HG02798 (cell line): ENCODE results near the gene AKT3.

Experiments
- ATAC-seq: cut with Tn5 transposase; IDR thresholded peaks from one replicate; pipeline ENCODE4 v1.9.1; 2021; ENCODE audit warnings: mild to moderate bottlenecking; ENCODE audit not compliant: unreplicated experiment, poor library complexity

Gene AKT3

DNA sequence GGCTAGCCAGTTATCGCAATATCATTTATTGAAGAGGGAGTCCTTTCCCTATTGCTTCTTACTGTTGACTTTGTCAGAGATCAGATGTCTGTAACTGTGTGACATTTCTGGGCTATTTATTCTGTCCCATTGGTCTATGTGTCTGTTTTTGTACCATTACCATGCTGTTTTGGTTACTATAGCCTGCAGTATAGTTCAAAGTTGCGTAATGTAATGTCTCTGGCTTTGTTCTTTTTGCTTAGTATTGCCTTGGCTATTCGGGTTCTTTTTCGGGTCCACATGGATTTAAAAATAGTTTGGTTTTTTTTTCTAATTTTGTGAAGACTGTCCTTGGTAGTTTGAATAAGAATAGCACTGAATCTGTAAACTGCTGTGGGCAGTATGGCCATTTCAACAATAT is 320.5 kb downstream of the AKT3 start:
- ATAC-seq: no peak

DNA sequence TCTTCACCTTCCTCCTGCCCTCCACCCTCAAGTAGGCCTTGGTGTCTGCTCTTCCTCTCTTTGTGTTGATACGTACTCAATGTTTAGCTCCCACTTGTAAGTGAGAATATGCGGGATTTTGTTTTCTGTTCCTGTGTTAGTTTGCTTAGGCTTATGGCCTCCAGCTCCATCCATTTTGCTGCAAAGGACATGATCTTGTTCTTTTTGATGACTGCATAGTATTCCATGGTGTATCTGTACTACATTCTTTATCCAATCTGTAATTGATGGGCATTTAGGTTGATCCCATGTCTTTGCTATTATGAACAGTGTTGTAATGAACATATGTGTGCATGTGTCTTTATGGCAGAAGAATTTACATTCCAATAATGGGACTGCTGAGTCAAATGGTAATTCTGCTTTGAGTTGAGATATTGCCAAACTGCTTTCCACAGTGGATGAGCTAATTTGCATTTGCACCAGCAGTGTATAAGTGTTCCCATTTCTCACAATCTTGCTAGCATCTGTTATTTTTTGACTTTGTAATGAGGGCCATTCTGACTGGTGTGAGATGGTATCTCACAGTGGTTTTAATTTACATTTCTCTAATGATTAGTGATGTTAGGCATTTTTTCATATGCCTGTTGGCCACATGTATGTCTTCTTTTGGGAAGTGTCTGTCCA is 321.5 kb downstream of the AKT3 start:
- no peak for ATAC-seq

DNA sequence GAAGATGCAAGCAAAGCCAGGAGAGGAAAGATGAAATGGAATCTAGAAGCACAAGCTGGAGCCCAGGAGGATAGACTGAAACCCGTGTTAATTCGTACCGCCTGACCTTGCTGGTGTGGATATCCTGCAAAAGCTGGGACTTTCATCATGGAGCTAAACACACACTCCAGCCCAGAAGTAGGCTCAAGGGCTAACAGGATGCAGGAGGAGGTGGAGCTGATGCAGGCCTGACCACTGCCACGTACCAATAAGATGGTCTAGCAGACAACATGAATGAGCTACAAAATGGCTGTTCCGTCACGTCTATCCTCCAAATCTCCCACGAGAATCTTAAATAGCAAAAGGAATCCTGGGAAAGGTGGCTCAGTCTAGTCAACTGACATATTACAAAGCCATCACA is 323.9 kb downstream of the AKT3 start:
- no peak for ATAC-seq

DNA sequence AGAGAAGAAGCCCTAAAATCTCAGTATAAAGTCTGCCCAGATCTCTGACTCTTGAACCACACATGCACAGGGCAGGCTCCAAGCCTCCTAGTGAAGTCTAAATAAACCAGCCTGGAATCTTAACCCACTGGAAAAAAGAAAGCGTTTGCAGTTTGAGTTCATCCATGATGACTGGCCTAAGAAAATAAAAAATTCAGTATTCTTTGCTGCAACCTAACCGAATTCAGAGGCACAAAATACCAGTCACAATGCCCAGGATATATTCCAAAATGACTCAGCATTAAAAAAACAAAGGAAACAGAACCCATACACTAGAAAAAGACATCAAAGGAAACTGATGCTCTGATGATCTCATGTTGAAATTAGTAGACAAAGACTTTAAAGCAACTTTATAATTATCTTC is 325.0 kb downstream of the AKT3 start:
- ATAC-seq: no peak

DNA sequence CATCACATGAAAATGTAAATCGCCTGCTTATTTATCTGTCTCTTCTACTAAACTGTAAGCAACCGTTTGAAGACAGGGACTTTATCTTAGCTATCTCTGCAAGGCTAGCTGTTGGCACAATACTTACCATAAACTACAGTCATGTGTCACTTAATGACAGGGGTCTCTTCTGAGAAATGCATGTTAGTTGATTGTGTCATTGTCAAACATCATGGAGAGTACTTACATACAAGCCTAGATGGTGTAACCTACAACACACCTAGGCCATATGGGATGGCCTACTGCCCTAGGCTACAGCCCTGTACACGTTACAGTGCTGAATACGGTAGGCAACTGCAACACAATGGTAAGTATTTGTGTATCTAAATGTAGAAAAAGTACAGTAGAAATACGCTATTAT is 326.3 kb downstream of the AKT3 start:
- no peak for ATAC-seq

DNA sequence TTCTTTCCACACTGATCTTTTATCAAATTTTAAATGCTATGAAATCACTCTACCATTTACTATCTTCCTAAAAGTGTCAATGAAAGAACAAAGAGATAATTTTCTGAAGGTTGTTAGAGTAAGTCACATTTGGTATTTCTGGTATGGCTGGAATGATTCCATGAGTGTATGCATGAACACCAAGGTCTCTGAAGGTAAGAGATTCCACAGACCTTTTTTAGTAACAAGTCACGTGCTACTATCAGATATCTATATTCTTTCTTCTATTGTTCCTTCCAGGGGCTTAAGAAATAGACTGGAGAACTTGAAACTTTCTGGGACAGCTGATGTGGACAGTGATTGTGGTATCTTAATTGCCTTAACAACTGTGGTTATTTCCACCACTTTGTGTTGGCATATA is 329.2 kb downstream of the AKT3 start:
- ATAC-seq: no peak

DNA sequence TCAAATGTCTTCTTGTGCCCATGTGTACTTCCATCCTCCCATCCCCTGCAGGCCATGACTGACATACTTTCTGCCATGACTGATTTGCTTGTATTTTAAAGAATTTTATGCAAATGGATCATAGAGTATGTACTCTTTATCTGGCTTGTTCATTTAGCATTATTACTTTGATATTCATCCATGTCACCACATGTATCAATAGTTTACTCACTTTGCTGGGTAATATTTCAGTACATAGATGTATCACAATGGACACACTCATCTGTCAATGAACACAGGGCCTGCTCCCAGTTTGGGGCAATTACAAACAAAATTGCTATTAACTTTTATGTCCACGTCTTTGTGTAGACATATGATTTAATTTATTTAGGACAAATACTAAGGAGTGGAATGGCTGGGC is 335.1 kb downstream of the AKT3 start:
- no peak for ATAC-seq

DNA sequence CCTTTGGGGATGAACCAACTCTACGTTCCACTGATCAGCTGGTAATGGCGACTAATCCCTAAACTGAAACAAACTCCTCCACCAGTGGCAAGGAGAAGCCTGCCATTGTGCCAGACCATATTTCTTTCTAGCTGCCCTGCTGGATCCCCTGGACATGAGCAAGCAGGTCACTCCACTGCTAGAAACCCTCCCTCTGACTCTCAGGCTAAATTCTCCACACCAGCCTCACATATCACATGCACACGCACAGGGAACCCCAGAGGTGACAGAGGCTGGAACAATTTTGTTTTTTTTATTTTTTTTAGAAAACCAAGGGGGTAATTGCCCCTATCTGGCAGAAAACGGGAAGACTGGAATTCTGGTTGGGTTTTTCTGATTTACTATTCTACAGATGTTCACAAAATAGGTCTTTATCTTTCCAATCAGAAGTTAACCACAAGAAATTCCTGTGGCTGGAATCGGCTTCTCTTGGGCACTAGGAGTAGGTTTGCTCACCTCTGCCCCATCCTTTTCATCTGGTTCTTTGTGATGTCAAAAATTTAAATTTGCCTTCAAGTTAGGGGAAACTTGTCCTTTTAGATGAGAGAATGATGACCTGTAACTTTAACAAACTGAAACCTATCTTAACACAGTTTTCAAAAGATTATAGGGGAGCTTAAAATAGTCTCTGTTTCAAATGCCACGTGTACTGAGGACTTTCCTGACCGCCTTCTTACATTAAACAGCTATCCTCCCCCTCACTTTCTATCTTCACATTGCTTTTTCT is 336.1 kb downstream of the AKT3 start:
- peak; percentile 72 for ATAC-seq

DNA sequence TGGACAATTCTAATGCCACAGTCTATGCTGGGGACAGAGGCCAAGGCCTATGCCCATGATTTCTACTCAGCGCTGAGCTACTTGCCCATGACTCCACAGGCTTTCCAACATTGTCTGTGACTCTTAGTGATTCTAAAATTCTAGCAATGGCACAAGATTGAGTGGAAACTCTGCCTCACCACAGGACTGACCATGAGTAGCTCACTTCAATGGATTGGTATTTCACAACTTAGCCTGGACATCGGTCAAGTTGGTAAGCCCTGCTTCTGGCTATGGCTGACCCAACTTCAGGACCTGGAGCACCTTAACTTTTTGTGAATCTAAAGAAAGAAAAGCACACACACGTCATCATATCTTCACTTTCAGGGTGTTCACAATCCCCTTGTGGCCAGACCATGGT is 339.1 kb downstream of the AKT3 start:
- no peak for ATAC-seq

DNA sequence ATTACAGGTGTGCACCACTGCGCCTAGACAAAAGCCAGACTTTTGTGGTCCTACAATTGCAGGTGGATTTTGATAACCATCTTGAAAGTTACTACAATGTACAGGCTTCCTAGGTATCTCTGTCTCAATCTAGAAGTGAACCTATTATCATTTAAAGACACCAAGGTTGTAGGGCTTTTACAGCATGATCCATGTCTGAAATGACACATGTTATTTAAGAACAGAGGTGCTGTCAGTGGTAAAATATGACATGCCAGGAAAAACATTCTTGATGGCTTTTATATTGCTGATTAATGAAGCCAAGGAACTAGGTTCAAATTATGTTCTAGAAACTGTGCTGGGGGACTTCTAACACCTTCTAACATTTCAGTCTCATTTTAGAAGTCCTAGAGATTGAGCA is 341.1 kb downstream of the AKT3 start:
- no peak for ATAC-seq

DNA sequence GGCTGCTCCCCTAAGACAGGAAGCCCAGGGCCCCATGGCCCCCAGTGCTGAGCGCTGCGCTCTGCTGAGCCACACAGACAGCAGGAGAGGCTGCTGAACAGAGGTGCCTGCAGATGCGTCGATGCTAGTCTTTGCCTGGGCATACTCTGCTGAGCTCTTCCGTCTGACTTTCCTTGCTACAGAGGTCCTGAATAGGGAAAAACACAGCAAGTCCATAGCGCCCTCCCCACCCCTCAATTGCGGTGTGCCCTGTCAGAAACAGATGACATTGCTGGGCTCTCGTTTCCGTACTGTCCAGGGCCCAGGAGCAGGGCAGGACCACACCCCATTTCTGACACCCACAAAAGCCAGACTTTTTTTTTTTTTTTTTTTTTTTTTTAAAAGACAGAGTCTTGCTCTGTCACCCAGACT is 341.7 kb downstream of the AKT3 start:
- ATAC-seq: peak; percentile 63

DNA sequence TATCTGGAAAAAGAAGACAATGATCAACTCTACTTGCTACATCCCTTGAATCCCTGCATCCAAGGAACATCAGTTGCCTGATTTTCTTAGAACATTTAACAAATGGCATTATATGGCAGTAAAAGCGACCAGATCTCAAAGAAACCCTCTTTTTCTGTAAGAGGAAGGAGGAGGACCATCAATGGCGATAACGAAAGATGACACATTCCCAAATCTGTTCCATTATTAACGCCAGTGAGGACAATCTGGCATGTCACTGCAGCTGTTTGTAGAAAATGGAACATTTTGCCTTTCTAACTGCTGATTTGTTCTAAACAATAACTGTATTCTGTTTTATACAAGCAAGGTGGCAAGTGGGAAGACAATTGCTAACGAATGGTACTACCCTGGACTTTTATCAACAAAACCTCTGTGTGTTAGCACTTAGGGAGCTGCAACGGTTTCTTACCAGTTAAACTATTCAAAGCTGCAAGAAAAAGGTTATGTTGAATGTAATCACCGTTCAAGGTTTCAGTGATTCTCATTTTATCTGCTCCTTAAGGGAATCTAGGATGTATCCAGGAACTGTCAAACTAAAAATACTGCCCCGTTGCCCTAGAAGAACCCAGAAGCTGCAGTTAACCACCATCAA is 342.3 kb downstream of the AKT3 start:
- peak; percentile 8 for ATAC-seq

DNA sequence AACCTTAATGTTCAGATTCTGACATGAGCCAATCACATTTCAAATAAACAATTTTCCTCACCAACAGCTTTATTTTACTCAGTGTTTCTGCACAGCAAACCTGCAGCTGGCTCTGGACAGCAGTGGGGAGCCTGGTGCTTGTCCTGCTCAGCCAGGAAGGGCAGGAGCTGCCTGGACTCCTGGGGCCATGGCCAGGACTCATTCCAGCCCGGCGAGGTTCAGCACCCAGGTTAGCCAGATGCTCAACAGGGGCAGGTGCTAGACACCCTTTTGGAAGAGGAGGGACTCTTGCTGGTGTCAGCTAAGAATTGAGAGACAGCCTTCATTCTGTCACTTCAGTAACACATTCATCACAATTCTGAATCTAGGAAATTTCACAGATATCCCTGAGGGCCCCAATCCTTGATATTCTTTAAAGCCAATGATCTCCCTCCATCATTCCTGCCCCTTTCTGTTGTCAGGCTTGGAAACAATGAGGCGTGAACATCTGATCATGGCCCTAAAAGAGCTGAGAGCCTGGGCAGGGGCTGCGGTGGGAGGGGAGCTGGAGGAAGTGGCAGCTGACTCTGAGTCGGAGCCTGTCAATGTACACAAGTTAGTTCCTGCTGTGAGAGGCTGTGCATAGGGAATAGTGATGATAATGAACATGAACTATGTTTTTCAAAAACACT is 342.9 kb downstream of the AKT3 start:
- no peak for ATAC-seq

DNA sequence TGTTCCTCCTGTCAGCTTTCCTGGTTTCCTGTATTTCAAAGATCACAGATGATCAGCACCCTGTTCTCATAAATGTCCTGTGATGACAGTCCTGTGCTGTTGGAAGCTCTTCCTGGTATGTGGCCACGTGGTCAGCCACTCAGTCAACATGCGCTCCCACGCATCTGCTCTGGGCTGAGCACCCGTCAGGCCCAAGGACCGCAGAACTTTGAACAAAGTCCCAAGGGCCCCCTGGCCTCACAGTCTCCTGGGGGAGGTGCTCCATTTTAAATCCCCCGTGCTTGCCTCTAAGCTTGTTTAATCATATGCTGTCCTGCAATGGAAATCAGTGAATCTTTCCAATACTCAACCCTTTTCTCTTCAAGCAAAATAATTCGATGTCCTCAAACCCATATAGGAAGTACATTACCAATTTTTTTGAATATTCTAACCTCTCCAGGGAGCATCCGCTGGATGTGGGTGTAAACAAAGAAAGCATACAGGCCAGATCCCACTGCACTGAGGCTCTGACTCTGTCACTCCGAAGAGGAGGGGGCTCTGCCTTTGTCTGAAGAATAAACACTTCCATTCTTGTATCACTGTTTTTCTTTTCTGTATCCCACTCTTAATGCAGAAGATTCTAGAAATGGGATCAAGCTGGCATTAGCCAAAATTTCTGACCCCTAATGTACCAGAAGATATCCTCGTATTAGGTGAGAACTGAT is 343.9 kb downstream of the AKT3 start:
- peak; percentile 82 for ATAC-seq

DNA sequence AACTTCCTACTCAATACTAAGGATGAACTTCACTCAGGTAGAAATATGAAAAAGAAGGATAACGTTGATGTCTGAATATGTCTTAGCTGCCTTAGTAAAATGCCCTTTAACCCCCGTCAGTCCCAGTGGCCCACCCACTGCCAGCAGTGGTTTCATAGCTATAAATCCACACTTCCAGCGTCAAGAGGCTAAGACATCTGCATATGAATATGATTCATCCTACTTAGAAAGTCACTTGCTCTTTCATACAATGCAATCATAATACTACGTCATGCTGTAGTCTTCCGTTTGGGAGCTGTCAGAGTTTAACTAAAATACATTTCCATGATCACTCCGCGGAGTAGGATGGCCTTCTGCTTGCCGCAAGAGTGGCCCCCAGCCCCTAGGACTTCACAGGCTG is 346.9 kb downstream of the AKT3 start:
- no peak for ATAC-seq

DNA sequence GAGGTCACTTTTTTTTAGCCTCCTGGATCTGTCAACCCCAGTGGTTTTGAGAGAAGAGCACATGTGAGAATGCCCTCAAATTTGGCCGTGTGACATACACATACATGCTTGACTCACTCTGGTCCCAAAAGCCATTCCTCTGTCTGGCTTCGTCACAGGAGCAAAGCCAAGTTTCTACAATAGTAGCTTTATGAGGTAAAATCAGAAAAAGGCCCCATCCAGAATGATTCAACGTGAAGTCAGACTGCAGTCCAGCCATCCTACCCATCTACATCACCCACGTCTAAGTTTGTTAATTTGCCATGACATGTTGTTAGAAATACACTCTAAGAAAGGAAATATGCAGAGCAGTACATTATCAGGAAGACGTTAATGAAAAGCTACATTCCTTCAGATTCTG is 349.0 kb downstream of the AKT3 start:
- no peak for ATAC-seq

DNA sequence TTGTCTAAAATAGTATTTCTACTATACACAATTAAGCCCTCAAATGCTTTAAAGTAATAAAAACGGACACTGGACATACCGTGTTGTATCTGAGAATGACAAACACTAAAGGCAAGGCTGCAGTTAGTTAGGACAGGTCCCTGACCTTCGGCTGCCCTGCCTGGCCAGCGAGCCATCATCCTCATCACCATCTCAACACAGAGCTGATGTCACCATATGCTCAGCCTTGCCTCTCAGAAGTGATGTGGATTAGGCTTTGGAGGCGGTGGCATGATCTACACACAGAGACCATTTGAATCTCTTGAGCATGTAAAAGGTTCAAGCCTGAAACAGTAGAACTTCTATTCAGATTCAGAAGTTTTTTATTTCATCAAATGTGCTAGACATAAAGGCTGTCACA is 349.5 kb downstream of the AKT3 start:
- ATAC-seq: no peak

DNA sequence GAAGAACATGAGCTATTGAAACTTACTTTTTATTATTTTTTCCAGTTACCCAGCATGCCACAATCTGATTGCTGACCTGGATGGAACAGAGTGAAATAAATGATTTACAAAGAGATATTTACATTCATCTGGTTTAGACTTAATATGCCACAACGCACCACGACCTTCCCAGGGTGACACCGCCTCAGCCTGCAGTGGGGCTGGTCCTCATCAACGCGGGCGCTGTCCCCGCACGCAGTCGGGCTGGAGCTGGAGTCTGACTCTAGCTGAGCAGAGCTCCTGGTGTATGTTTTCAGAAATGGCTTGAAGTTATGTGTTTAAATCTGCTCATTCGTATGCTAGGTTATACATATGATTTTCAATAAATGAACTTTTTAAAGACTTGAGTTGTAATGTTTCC is 350.3 kb downstream of the AKT3 start:
- no peak for ATAC-seq

DNA sequence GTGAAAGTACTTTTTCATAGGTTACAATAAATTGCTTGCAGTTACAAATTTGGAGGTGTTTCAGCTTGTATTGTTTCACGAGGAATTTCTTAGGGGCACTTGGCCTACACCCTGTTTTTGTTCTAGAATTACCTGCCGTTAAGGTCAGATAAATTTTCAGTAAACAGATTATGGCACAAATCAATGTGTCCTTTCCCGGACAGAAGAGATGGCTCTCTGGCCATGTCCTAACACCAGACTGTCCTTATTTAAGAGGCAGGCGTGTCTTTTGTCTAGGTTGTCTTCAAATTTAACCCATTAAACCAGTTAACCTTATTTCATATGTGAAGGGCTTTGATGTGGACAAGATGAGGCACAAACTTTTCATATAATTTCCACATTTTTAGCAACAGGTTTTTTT is 350.8 kb downstream of the AKT3 start:
- no peak for ATAC-seq

DNA sequence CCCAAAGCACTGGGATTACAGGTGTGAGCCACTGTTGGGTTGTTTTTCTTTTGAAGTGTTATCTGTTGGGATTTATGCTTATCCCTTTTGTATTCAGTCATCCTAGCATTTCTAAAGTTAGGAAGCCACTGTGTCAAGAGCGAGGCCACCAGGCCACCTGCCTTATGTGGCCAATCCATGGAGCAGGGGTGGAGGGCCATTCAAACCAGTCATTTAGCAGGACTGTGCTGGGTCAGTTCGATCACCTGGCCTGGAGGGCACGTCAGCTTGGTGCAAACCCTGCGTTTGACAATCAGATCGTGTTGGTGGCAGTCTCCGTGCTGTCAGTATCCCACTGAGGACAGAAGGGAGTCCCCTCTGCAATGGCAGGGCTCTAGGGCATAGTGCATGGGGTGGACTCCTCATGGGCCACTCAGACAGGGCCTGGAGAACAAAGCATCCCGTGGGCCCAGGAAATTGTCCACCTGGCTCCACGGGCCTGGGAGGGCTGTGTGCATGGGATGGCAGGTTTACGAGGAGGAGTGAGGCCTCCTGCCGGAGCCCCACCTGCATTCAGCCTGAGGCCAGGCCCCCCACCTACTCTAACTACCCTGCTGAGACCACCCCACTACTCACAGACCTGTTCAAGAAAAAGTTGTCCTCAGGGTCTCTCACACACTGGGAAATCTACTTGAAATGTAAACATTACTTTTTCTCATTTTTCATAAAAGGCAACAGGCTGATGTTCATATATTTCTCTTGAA is 351.9 kb downstream of the AKT3 start:
- ATAC-seq: no peak
